HG03378 (cell line): ENCODE data around the gene NQO1.
"Not testable (repeated sequence)": the region's sequence is repeated elsewhere in the genome, so short reads cannot be mapped to it uniquely, and the experiment has no call there.

ENCODE experiments used
- ATAC-seq: cut with Tn5 transposase; IDR thresholded peaks from one replicate; pipeline ENCODE4 v1.9.1; 2021; ENCODE audit warnings: mild to moderate bottlenecking, moderate library complexity; ENCODE audit not compliant: unreplicated experiment

The NQO1 gene

GRCh38 chr16:69726313-69727060 is at the start of gene NQO1:
Gene NQO1 (minus strand): TSS chr16:69726560. CDS start chr16:69726439, 121 bp downstream.
- peak; percentile 89 for ATAC-seq

GRCh38 chr16:69775563-69775962 is 49.2 kb upstream of the NQO1 start:
- no peak for ATAC-seq

- no peak for ATAC-seq
Measured at GRCh38 chr16:69773260-69773947, 47.0 kb upstream of the NQO1 start.

GRCh38 chr16:69771651-69771967 is 45.2 kb upstream of the NQO1 start:
- no peak for ATAC-seq

- no peak for ATAC-seq
Measured at GRCh38 chr16:69769404-69769803, 43.0 kb upstream of the NQO1 start.

GRCh38 chr16:69768666-69769065 is 42.3 kb upstream of the NQO1 start:
- ATAC-seq, result no peak

GRCh38 chr16:69767459-69768229 is 41.3 kb upstream of the NQO1 start:
- ATAC-seq, result no peak

GRCh38 chr16:69763599-69763942 is 37.2 kb upstream of the NQO1 start:
- no peak for ATAC-seq

GRCh38 chr16:69762814-69763598 is 36.6 kb upstream of the NQO1 start:
- ATAC-seq, result no peak

- ATAC-seq, result no peak
Measured at GRCh38 chr16:69761983-69762813, 35.8 kb upstream of the NQO1 start, which contains the start of gene WWP2. Gene WWP2 (plus strand): TSS chr16:69762332. CDS start chr16:69787011, 24,679 bp downstream.

GRCh38 chr16:69757375-69757774 is 31.0 kb upstream of the NQO1 start:
- not testable (repeated sequence) for ATAC-seq

- no peak for ATAC-seq
Measured at GRCh38 chr16:69756705-69757104, 30.3 kb upstream of the NQO1 start.

GRCh38 chr16:69754469-69755310 is 28.3 kb upstream of the NQO1 start, which contains the start of gene NOB1:
Gene NOB1 (minus strand): TSS chr16:69754926. CDS start chr16:69754910, 16 bp downstream.
- peak; percentile 84 for ATAC-seq

GRCh38 chr16:69754143-69754468 is 27.7 kb upstream of the NQO1 start:
- ATAC-seq, result no peak

GRCh38 chr16:69748694-69749345 is 22.5 kb upstream of the NQO1 start:
- no peak for ATAC-seq

- no peak for ATAC-seq
Measured at GRCh38 chr16:69747115-69747514, 20.8 kb upstream of the NQO1 start.

- no peak for ATAC-seq
Measured at GRCh38 chr16:69745959-69746358, 19.6 kb upstream of the NQO1 start.

- no peak for ATAC-seq
Measured at GRCh38 chr16:69745232-69745612, 18.9 kb upstream of the NQO1 start.
